RPMI8226 (cell line): ENCODE data around the gene FOXQ1.

Experiments
- DNase-seq: peaks from one replicate; pipeline ENCODE4 v3.0.0-alpha.2; 2015

FOXQ1 gene

DNA sequence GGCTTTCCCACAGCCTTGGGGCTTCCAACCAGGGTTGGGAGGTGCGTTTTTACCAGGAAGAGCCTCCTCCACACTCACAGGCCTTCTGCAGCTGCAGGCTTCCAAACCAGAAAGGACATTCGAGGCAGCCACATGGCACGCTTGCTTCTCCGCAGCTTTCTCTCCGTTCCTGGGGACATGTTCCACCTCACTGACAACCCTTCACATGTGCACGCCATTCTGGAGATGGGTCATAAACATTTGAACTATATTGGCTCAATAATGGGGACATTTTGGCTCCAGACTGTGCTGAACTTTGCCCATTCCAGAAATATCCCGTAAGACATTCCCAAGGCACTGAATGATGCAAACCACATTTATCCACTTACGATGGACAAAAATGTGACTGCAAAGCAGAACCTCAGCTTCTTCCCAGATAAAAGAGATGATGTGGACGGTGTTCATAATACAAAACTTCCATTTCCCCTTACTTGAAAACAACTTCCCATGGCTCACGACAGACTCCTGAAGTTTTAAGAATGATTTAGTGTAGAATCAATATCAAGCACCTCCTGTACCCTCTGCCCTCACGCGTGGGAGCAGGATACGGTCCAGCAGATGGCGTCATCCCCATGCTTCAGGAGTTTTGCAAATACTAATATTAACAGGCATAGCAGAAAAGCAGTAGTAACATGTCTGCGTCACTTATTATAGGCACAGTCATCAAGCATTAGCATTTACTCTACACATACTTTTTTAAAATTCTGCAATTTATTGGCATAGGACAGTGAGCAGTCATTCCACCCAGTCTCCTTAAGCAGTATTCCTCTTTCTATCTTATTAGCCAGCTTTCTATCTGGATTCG is 52.1 kb downstream of the FOXQ1 start:
- no peak for DNase-seq
